Measurements from ENCODE around the gene SRSF1. TPM values are rescaled to one million over a fixed set of nuclear protein-coding genes. Genes with fewer than 3 reads are reported as not detected.

SRSF1 gene
- total RNA-seq, 3 donors from 2014 or later (not counting 1 experiment from before 2014, with no cell fraction given): 125 to 157 (median 137) TPM

- WGBS (ENCODE audit: insufficient coverage): 97% methylated on average over 10 of the region's 10 CpGs
- Histone ChIP-seq H3K4me1 (ENCODE audit: control insufficient read depth, insufficient read depth, low read length) (peaks cover 15% of the 10 kb centered on the region), H3K9me3 (ENCODE audit: control insufficient read depth, insufficient read depth, low read length) (no peaks in the 10 kb centered on the region), H3K36me3 (ENCODE audit: control insufficient read depth, insufficient read depth, low read length) (peaks cover 8% of the 10 kb centered on the region), H3K27me3 (ENCODE audit: control insufficient read depth, insufficient read depth, low read length) (no peaks in the 10 kb centered on the region), H3K27ac (ENCODE audit: low read length) (no peak overlapping the region), H3K4me3 (ENCODE audit: low read length) (no peak overlapping the region)
- H3K27ac Mint-ChIP-seq: no peak overlapping the region
- H3K9me3 Mint-ChIP-seq: no peaks in the 10 kb centered on the region
- DNase-seq (no peak), ATAC-seq (no peak)
- H3K4me3 Mint-ChIP-seq: no peak overlapping the region
- no peak for TF ChIP-seq CTCF (IDR thresholded peaks at IDR 0.05)
- H3K27me3 Mint-ChIP-seq (ENCODE audit: low read depth in 2 of 2): peaks cover 0 to 4% of the 10 kb centered on the region in 2 donors
- intact Hi-C loops (cut with micrococcal nuclease): no loop called here
- H3K36me3 Mint-ChIP-seq: peaks cover 8% of the 10 kb centered on the region
- peaks cover 27 to 30% of the 10 kb centered on the region in 2 donors for H3K4me1 Mint-ChIP-seq
Observed at GRCh38 chr17:58010067-58010799, 3.2 kb upstream of the SRSF1 start.

GRCh38 chr17:58007781-58008706 is 998 bp upstream of the SRSF1 start:
- Histone ChIP-seq H3K4me3 (ENCODE audit: low read length) (peak overlapping the region; percentile 82), H3K36me3 (ENCODE audit: control insufficient read depth, insufficient read depth, low read length) (peaks cover 30% of the 10 kb centered on the region), H3K27me3 (ENCODE audit: control insufficient read depth, insufficient read depth, low read length) (no peaks in the 10 kb centered on the region), H3K4me1 (ENCODE audit: control insufficient read depth, insufficient read depth, low read length) (peaks cover 16% of the 10 kb centered on the region), H3K9me3 (ENCODE audit: control insufficient read depth, insufficient read depth, low read length) (no peaks in the 10 kb centered on the region), H3K27ac (ENCODE audit: low read length) (peak overlapping the region; percentile 83)
- Mint-ChIP-seq H3K27me3 (ENCODE audit: low read depth in 2 of 2) (peaks cover 0 to 4% of the 10 kb centered on the region in 2 donors), H3K4me1 (peaks cover 44 to 47% of the 10 kb centered on the region in 2 donors), H3K36me3 (peaks cover 16% of the 10 kb centered on the region), H3K9me3 (no peaks in the 10 kb centered on the region), H3K27ac (peak overlapping the region; percentile 99), H3K4me3 (peak overlapping the region; percentile 99)
- WGBS (ENCODE audit: insufficient coverage): 31% methylated on average over 46 of the region's 47 CpGs
- intact Hi-C loops (cut with micrococcal nuclease): loop anchor here (1.0 to 10.0 kb wide), 7 partner anchors 21 to 507 kb away; partner anchors contain the start of genes DYNLL2, MKS1, MRPS23 and MTMR4
- TF ChIP-seq CTCF (IDR thresholded peaks at IDR 0.05): no peak
- DNase-seq: no peak
- ATAC-seq: no peak

DNA sequence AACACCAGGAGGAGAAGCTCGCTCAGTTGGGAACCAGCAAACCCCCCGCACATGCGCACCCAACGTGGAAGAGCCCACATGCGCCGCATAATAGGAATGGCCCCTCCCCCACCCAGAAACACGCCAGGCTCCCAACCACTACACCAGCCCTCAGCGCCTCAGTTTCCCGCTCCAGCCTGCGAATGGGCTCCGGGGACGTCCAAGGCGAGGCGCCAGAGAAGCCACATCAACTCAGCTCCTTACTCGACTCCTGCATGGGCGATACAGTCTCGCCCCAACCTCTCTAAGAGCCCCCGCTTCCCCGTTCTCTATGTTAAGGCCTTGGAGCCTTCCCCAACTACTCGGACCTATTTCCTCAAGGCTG is 504 bp downstream of the SRSF1 start:
- peaks cover 51 to 52% of the 10 kb centered on the region in 2 donors for H3K4me1 Mint-ChIP-seq
- peaks cover 16% of the 10 kb centered on the region for H3K4me1 ChIP-seq (ENCODE audit: control insufficient read depth, insufficient read depth, low read length)
- no peak for TF ChIP-seq CTCF (IDR thresholded peaks at IDR 0.05)
- H3K36me3 Mint-ChIP-seq: peaks cover 16% of the 10 kb centered on the region
- H3K27ac ChIP-seq (ENCODE audit: low read length): peak overlapping the region; percentile 83
- H3K36me3 ChIP-seq (ENCODE audit: control insufficient read depth, insufficient read depth, low read length): peaks cover 44% of the 10 kb centered on the region
- H3K4me3 Mint-ChIP-seq: peak overlapping the region; percentile 99
- peak; percentile 56 to 72 for DNase-seq
- H3K9me3 ChIP-seq (ENCODE audit: control insufficient read depth, insufficient read depth, low read length): no peaks in the 10 kb centered on the region
- no peaks in the 10 kb centered on the region for H3K27me3 ChIP-seq (ENCODE audit: control insufficient read depth, insufficient read depth, low read length)
- H3K27ac Mint-ChIP-seq: peak overlapping the region; percentile 99
- H3K4me3 ChIP-seq (ENCODE audit: low read length): peak overlapping the region; percentile 82
- no peaks in the 10 kb centered on the region for H3K27me3 Mint-ChIP-seq (ENCODE audit: low read depth in 2 of 2)
- ATAC-seq: peak; percentile 5 to 13 (median 7)
- intact Hi-C loops (cut with micrococcal nuclease): loop anchor here (2.0 to 10.0 kb wide), 5 partner anchors 20 to 508 kb away; partner anchors contain the start of genes DYNLL2, MKS1 and MTMR4
- 0% methylated on average over 20 of the region's 20 CpGs for WGBS (ENCODE audit: insufficient coverage)
- H3K9me3 Mint-ChIP-seq: no peaks in the 10 kb centered on the region
